ENCODE results near the gene ZSWIM5.

- TF ChIP-seq CTCF (IDR thresholded peaks at IDR 0.05) (no peak), TCF7L2 (IDR thresholded peaks at IDR 0.05; ENCODE audit: low read depth, low read length) (no peak), SIN3A (IDR thresholded peaks at IDR 0.05; ENCODE audit: borderline replicate concordance, insufficient read depth, low read depth, low read length) (no peak)
Measured at GRCh38 chr1:45205011-45205909, 1.1 kb downstream of the ZSWIM5 start.
